ENCODE results near the gene DOCK3.

Gene DOCK3

GRCh38 chr3:50658416-50658815 is 16.3 kb upstream of the DOCK3 start:
- TF ChIP-seq EZH2phosphoT487 (IDR thresholded peaks at IDR 0.05; ENCODE audit: borderline replicate concordance, low read length) = no peak
- TF ChIP-seq, protein P1, sequence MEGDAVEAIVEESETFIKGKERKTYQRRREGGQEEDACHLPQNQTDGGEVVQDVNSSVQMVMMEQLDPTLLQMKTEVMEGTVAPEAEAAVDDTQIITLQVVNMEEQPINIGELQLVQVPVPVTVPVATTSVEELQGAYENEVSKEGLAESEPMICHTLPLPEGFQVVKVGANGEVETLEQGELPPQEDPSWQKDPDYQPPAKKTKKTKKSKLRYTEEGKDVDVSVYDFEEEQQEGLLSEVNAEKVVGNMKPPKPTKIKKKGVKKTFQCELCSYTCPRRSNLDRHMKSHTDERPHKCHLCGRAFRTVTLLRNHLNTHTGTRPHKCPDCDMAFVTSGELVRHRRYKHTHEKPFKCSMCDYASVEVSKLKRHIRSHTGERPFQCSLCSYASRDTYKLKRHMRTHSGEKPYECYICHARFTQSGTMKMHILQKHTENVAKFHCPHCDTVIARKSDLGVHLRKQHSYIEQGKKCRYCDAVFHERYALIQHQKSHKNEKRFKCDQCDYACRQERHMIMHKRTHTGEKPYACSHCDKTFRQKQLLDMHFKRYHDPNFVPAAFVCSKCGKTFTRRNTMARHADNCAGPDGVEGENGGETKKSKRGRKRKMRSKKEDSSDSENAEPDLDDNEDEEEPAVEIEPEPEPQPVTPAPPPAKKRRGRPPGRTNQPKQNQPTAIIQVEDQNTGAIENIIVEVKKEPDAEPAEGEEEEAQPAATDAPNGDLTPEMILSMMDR (IDR thresholded peaks at IDR 0.05; ENCODE audit: low read depth, low read length, poor library complexity, severe bottlenecking) = no peak
- H3K9me2 ChIP-seq (replicated peaks; ENCODE audit: control insufficient read depth, low read length) = no peaks in the 10 kb centered on the region
- H3K36me3 ChIP-seq (ENCODE audit: control insufficient read depth, low read length) = no peaks in the 10 kb centered on the region
- H3F3A ChIP-seq (ENCODE audit: control insufficient read depth, insufficient read depth) = no peaks in the 10 kb centered on the region
- no peaks in the 10 kb centered on the region for H4K20me1 ChIP-seq (ENCODE audit: control insufficient read depth, insufficient read depth, low read depth, low read length)
- no peak overlapping the region for H3K27ac ChIP-seq (ENCODE audit: low read depth, low read length)
- H3K27me3 ChIP-seq (ENCODE audit: control insufficient read depth, low read length) = no peaks in the 10 kb centered on the region
- no peak overlapping the region for H3K4me3 ChIP-seq (ENCODE audit: low read length)
- no peaks in the 10 kb centered on the region for H3K4me1 ChIP-seq (ENCODE audit: control insufficient read depth, low read length)
- H3K9me3 ChIP-seq (ENCODE audit: control insufficient read depth, insufficient read depth, low read length) = no peaks in the 10 kb centered on the region
- H3K79me2 ChIP-seq (ENCODE audit: control insufficient read depth, low read length) = no peaks in the 10 kb centered on the region
- no peak overlapping the region for H3K4me2 ChIP-seq (ENCODE audit: low read length)

GRCh38 chr3:50658831-50659230 is 15.9 kb upstream of the DOCK3 start:
- Histone ChIP-seq H3K9me3 (ENCODE audit: control insufficient read depth, insufficient read depth, low read length) (no peaks in the 10 kb centered on the region), H3K4me2 (ENCODE audit: low read length) (no peak overlapping the region), H3K4me1 (ENCODE audit: control insufficient read depth, low read length) (no peaks in the 10 kb centered on the region), H3K36me3 (ENCODE audit: control insufficient read depth, low read length) (no peaks in the 10 kb centered on the region), H3K9me2 (replicated peaks; ENCODE audit: control insufficient read depth, low read length) (no peaks in the 10 kb centered on the region), H3K27me3 (ENCODE audit: control insufficient read depth, low read length) (no peaks in the 10 kb centered on the region), H3K4me3 (ENCODE audit: low read length) (no peak overlapping the region), H3K79me2 (ENCODE audit: control insufficient read depth, low read length) (no peaks in the 10 kb centered on the region), H3K27ac (ENCODE audit: low read depth, low read length) (no peak overlapping the region), H4K20me1 (ENCODE audit: control insufficient read depth, insufficient read depth, low read depth, low read length) (no peaks in the 10 kb centered on the region), H3F3A (ENCODE audit: control insufficient read depth, insufficient read depth) (no peaks in the 10 kb centered on the region)
- no peak for TF ChIP-seq EZH2phosphoT487 (IDR thresholded peaks at IDR 0.05; ENCODE audit: borderline replicate concordance, low read length)
- TF ChIP-seq, protein P1 (IDR thresholded peaks at IDR 0.05; ENCODE audit: low read depth, low read length, poor library complexity, severe bottlenecking) = no peak

DNA sequence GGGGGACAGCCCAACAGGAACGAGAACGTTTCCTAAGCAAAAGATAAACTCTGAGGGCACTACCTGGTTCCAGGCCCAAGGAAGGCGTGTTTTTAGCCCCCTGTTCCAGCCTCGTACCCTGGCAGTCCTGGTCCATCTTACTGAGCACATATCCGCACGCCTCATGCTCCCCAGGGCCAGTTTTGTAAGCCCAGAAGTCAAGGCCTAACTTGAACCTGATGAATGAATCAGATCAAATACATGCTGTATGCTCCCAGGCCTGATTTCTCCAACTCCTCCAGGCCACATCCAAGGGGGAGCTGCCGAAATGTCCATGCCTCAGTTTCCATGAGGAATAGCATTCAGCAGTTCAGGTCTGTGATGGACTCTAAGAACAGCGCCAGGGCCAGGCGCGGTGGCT is 14.3 kb upstream of the DOCK3 start:
- no peaks in the 10 kb centered on the region for H3K9me3 ChIP-seq (ENCODE audit: control insufficient read depth, insufficient read depth, low read length)
- no peak overlapping the region for H3K4me3 ChIP-seq (ENCODE audit: low read length)
- H3K36me3 ChIP-seq (ENCODE audit: control insufficient read depth, low read length) = no peaks in the 10 kb centered on the region
- no peaks in the 10 kb centered on the region for H3K4me1 ChIP-seq (ENCODE audit: control insufficient read depth, low read length)
- TF ChIP-seq EZH2phosphoT487 (IDR thresholded peaks at IDR 0.05; ENCODE audit: borderline replicate concordance, low read length) = no peak
- TF ChIP-seq, protein P1 (IDR thresholded peaks at IDR 0.05; ENCODE audit: low read depth, low read length, poor library complexity, severe bottlenecking) = no peak
- H3K9me2 ChIP-seq (replicated peaks; ENCODE audit: control insufficient read depth, low read length) = no peaks in the 10 kb centered on the region
- no peaks in the 10 kb centered on the region for H4K20me1 ChIP-seq (ENCODE audit: control insufficient read depth, insufficient read depth, low read depth, low read length)
- H3K27me3 ChIP-seq (ENCODE audit: control insufficient read depth, low read length) = no peaks in the 10 kb centered on the region
- no peak overlapping the region for H3K4me2 ChIP-seq (ENCODE audit: low read length)
- H3K79me2 ChIP-seq (ENCODE audit: control insufficient read depth, low read length) = no peaks in the 10 kb centered on the region
- H3F3A ChIP-seq (ENCODE audit: control insufficient read depth, insufficient read depth) = no peaks in the 10 kb centered on the region
- H3K27ac ChIP-seq (ENCODE audit: low read depth, low read length) = no peak overlapping the region

Data from DOHH2 (cell line).